Iris pigment epithelial cell (primary cell): ENCODE results near the gene TNIK.

Source experiments
- DNase-seq: peaks from one replicate; pipeline ENCODE4 v3.0.0-alpha.2; 2011; ENCODE audit warnings: low read depth

TNIK gene

DNA sequence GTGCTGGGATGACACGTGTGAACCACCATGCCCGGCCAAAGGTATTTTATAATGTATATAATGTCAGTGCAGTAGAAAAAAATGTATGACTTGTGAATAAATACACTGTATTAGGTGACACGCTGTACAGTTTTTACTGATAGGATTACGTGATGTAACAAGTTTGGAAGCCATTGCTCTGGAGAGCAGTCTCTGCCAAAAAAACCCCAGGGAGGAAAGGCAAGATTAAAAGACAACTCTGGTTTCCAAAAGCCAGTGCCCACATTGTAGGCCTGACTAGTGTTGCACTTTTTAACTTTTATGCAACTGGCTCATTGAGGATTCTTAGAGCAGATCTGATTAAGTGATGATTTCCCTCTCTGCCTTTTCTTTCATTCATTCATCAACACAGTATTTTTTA, 371.7 kb downstream of the TNIK start:
- DNase-seq, result peak; percentile 24

DNA sequence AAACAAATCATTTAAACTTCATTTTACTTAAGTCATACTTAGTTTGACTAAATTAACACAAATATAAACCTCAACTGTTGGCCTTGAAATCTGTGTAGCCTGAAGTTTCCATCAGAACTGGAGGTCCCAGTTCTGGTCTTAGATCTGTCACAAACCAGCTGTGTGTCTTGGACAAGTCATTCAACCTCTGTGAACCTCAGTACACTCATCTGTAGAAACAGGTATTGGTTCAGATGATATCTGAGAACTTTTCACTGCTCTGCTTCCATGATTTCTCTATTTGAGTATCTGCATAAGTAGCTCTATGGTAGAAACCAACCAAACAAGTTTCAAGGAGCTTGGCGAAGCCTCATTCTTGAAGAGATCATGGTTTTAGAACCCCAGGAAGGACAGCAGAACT, 373.3 kb downstream of the TNIK start:
- DNase-seq, result no peak

GRCh38 chr3:171077261-171077660, 382.9 kb downstream of the TNIK start:
- DNase-seq, result no peak

DNA sequence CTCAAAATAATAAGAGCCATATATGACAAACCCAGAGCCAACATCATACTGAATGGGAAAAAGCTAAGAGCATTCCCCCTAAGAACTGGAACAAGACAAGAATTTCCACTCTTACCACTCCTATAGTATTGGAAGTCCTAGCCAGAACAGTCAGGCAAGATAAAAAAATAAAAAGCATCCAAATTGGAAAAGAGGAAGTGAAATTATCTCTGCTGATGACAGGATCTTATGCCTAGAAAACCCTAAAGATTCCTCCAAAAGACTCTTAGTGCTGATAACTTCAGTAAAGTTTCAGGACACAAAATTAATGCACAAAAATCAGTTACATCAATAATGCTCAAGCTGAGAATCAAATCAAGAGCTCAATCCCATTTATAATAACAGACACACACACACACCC, 387.8 kb downstream of the TNIK start:
- DNase-seq, result no peak

GRCh38 chr3:171068658-171069057, 391.5 kb downstream of the TNIK start:
- peak; percentile 29 for DNase-seq

DNA sequence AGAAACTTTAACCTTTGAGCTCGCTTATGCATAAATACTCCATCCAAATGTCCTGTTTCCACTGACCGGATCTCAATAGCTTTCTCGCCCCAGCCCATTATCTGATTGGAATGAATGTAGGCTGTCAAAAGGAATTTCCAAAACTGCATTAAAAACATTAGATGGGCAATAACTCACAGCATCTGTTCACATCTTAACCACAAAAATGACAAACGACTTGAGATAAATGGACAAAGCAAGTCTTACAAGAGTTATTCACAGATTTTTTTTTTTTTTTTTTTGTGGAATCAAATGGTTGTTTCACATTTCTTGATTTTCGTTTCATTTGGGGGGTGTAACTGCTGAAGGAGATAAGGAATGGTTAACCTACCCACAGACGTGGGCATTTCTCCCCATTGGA, 394.0 kb downstream of the TNIK start:
- DNase-seq, result no peak

- no peak for DNase-seq
Observed at GRCh38 chr3:171065732-171066131, 394.5 kb downstream of the TNIK start.

DNA sequence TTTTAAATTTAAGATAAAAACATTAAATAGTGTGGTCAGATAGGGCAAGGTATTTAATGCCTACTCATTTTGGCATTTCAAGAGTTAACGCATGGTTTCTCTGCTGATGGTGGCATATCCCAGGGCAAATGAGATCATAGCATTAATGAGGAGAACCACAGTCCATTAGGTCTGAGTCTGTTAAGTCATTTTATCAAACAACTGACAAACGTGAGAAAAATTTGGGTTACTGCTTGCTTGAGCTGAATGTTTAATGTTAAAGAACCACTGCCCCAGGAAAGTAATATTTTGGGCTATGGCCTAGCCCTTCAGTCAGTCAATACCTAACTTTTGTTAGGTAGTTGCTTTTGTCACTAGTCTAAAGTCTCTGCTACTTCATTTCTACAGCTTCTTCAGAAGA, 395.7 kb downstream of the TNIK start:
- DNase-seq, result no peak

DNA sequence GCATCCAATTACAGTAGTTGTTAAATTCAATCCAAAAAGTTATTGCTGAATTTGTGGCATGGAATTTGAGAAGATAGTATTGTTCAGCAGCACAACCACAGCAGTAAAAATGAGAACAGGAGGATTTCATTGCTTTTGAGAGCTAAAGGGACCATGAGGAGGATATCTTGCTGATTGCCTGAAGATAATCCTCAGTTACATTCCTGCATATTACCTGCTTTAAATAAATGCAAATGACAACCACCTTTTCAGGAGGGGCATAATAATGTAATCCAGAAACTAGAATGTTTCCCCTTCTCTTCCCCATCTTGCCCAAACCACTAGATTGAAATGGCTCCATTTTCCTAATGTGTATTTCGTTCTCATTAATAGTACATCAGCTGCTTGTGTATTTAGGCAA, 398.5 kb downstream of the TNIK start:
- no peak for DNase-seq

- DNase-seq, result no peak
Observed at GRCh38 chr3:171059978-171060377, 400.2 kb downstream of the TNIK start.

GRCh38 chr3:171058873-171059603, 401.2 kb downstream of the TNIK start:
- no peak for DNase-seq

DNA sequence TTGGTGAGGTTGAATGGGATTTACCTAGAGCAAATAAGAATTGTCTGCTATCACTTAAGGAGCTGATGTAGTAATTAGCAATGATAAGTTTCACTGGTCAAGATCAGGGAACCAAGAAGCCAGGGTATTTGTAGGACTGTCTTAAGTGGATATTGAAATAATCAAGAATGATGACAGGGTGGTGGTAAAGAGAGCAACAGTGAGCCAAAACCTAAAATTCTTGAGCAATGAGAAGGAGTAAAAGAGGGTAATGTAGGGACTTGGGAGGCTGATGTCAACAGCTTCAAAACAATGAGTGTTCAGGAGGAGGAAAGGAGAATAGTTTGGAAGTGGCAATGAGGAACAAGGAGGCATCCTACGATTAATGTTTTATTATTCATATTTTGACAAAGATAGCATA, 402.1 kb downstream of the TNIK start:
- DNase-seq, result peak; percentile 48

DNA sequence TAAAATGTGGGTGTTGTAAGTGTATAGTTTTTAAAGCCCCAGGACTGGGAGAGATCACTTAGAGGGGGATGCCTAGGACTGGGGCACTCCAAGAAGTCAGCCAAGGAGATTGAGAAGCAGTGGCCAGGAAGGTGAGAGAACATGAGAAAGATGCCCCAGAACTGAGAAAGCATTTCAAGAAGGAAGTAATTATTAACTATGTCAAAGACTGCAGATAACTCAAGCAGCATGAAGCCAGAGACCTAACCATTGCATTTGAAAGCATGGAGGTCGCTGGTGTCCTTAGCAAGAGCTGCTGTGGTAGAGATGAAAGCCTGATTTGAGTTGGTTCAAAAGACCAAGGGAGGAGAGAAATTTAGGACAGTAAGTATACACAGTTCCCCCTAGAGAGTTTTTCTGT, 403.1 kb downstream of the TNIK start:
- DNase-seq, result no peak

- DNase-seq, result peak; percentile 90
Observed at GRCh38 chr3:171056528-171056927, 403.7 kb downstream of the TNIK start.

DNA sequence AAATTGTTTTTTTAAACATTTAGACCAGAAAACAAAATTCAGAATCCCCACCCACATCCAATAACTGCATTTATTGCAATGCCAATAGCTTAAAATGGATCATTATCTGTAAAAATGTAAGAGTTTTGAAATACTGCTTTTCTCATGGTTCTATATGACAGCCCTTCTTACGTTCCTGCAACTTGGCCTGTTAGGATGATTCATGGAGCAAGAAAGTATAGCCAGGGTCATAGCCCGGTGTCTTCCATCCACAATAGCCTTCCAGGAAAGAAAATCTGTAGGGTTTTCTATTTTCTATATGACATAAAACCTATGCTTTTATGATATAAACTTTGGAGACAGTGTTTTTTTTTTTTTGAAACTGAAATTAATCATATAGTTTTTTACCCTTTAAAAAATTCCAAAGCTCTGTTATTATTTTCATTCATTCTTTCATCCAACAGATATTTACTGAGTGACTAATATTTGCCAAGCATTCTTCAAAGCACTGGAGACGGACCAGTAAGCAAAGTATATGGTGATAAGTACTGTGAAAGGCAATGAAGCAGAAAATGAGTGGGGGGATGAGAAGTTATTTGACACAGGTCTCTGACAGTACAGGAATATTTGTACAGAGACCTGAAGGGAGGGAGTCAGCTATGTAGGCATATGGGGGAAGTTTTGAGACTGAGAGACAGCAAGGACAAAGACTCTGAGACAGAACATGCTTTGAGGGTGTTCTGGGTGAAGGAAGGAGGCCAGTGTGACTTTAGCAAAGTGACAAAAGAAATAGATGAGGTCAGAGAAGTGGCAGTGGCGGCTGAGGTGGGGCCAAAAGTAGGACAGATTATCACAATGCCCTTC, 404.6 kb downstream of the TNIK start:
- DNase-seq, result peak; percentile 82

GRCh38 chr3:171054921-171055320, 405.3 kb downstream of the TNIK start:
- DNase-seq, result peak; percentile 36

DNA sequence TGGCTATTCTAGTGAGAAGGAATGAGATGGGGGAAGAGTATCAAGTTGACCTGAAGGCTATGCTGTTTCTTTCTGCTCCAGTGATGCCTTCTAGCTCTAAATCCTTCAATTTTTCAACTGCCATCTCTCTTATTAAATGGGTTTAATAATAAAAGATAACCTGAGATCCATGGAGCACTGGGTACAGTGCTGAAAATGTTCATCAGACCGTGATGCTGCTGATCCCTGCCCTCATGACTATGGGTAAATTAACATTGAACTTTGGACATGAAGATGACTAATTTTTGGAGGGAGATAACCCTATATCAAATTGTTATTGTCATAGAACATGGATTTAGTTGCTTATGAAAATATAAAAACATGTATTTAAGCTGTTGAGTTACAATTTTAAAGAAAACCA, 406.0 kb downstream of the TNIK start:
- DNase-seq, result no peak

- DNase-seq, result peak; percentile 67
Observed at GRCh38 chr3:171049861-171050444, 410.3 kb downstream of the TNIK start.

DNA sequence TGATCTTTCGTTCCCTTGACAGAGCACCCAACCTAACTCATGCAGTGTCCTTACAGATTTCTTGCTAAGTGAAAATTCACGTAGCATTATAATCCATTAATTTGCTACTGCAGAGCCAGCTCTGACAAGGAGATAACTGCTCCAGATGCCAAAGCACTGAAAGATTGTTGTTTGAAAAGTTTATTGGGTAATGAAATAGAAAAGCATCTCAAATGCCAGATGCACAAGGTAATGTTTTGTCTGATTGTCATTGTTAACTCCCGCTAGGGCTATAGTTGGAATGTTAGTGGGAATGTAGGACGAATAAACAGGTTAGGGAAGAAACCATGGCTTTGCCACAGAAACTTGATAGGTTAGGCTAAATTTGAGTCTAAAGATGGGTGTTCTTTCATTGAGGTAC, 413.4 kb downstream of the TNIK start:
- no peak for DNase-seq

- peak; percentile 97 for DNase-seq
Observed at GRCh38 chr3:171044835-171045793, 415.1 kb downstream of the TNIK start.

DNA sequence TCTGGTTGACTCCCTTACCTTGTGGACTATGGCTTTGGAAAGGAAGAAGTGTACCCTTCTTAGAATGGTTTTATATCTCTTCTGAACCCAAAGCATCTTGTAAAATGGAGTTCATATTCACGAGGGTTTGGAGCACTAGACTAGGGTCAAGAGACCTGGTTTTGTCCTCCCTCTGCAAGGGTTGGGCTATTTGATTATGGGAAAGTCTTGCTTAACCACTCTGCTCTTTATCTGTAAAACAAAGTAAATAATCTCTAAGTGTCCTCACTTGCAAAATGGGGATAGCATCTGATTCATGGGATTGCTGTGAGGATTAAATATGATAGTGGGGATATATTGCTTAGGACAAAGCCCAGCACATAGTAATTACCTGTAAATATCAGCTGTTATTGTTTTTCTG, 415.8 kb downstream of the TNIK start:
- DNase-seq, result peak; percentile 31

GRCh38 chr3:171039674-171040073, 420.5 kb downstream of the TNIK start:
- no peak for DNase-seq
